ENCODE measurements around the gene CST7.
A peak's percentile ranks its signal among the peaks of the same experiment; 100 is the strongest.

The CST7 gene

GRCh38 chr20:24951536-24952083 is 2.5 kb downstream of the CST7 start:
- DNase-seq: no peak

- peak; percentile 34 for DNase-seq
These were observed 3.5 kb downstream of the CST7 start for GRCh38 chr20:24952376-24953208.

- no peak for DNase-seq
These were observed 4.1 kb downstream of the CST7 start for GRCh38 chr20:24953209-24953575.

- no peak for DNase-seq
These were observed 4.6 kb downstream of the CST7 start for GRCh38 chr20:24953621-24954133.

- no peak for DNase-seq
These were observed 5.1 kb downstream of the CST7 start for GRCh38 chr20:24954151-24954550.

- no peak for DNase-seq
These were observed 5.5 kb downstream of the CST7 start for GRCh38 chr20:24954566-24954965.

- no peak for DNase-seq
These were observed 6.0 kb downstream of the CST7 start for GRCh38 chr20:24955045-24955444.

GRCh38 chr20:24956001-24956841 is 7.2 kb downstream of the CST7 start:
- DNase-seq: no peak

- DNase-seq: no peak
These were observed 8.4 kb downstream of the CST7 start for GRCh38 chr20:24957326-24958016.

- DNase-seq: no peak
These were observed 9.7 kb downstream of the CST7 start for GRCh38 chr20:24958506-24959385.

- no peak for DNase-seq
These were observed 10.7 kb downstream of the CST7 start for GRCh38 chr20:24959591-24960301.

GRCh38 chr20:24960302-24960801 is 11.3 kb downstream of the CST7 start:
- no peak for DNase-seq

- no peak for DNase-seq
These were observed 11.8 kb downstream of the CST7 start for GRCh38 chr20:24960861-24961260.

GRCh38 chr20:24961384-24962181 is 12.5 kb downstream of the CST7 start:
- DNase-seq: no peak

GRCh38 chr20:24962182-24962492 is 13.1 kb downstream of the CST7 start:
- no peak for DNase-seq

- DNase-seq: no peak
These were observed 13.4 kb downstream of the CST7 start for GRCh38 chr20:24962510-24962909.

GRCh38 chr20:24963672-24964505 is 14.8 kb downstream of the CST7 start:
- DNase-seq: no peak

- DNase-seq: no peak
These were observed 15.4 kb downstream of the CST7 start for GRCh38 chr20:24964506-24964840.
